Hematopoietic multipotent progenitor cell treated with erythropoietin and hydrocortisone succinate and interleukin-3 and kit ligand, for 15 days (in vitro differentiated cells): ENCODE results near the gene ERC1.

ENCODE experiments used
- DNase-seq: peaks from one replicate; pipeline ENCODE4 v3.0.0-alpha.2; 2015; ENCODE audit warnings: low spot score

Gene ERC1

DNA sequence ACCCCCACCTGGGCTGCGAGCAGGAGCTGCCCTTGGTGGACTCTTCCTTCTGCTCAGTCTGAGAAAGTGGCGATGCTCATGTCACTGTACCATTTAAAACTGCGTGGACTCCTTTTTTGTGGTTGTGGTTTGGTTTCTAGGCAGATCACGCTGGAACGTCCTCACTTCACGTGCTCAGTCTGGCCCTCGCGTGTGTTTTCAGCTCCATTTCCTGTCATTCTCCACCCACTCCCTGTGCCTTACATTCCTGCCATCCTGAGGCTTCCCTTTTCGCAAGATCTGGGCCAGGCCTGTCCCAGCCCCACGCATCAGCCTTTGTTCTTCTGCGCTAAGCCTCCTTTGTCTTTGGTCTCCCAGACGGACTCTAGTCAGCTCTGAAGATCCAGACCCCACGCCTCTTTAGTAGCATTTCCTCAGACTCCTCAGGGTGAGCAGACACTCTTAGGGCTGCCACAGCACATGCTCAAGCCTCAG, 497.9 kb downstream of the ERC1 start:
- DNase-seq, result no peak

- no peak for DNase-seq
Measured at GRCh38 chr12:1491983-1492697, 501.1 kb downstream of the ERC1 start.

DNA sequence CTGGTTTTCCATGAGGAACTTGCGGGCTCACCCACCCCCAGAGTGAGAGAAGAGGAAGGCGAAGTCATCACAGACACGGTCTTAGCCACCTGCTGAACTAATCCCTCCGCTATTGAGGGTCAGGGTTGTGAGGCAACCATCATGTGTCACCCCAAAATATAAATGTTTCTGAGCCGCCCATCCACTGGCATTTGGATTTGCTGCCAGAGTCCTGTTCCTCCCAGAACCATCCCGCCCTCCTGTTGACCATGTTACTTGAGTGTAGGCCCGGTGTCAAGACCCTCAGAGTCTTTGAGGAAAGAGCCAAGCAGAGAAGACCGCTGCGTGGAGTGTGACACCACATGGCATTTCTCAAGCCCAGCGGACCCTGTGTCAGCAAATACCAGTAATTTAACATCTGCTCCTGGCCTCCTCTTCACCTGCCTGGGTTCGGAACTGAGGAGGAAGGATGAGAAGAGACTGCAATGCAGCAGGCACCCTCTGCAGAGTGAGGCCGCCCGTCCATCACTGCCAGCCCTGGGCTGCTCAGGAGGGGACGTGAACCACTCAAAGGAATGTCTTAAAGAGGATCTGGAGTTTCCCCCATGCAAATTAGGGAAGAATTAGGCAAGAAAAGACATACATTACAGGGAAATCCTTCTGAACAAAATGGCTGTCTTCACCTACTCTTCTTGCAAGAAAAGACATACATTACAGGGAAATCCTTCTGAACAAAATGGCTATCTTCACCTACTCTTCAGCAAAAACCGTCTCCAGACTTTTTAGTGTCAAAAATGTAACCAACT, 502.9 kb downstream of the ERC1 start:
- no peak for DNase-seq

DNA sequence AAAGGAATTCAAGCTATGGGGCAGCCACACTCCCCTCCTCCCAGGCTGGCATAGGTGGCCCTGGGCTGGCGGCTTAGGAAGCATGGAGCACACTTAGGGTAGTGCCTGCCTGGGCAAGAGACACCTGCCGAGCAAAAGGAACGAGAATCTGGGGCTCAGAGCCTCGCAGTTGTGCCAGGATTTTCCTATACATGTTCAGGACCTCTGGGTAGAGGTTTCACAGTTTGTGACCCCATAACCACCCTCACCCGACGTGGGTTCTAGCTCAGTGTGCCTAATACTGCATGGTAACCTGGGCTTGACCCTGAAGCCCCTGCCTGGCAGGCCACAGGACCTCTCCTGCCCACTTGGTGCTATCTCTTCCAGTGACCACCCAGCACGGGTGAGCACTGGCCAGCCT, 503.8 kb downstream of the ERC1 start:
- no peak for DNase-seq

DNA sequence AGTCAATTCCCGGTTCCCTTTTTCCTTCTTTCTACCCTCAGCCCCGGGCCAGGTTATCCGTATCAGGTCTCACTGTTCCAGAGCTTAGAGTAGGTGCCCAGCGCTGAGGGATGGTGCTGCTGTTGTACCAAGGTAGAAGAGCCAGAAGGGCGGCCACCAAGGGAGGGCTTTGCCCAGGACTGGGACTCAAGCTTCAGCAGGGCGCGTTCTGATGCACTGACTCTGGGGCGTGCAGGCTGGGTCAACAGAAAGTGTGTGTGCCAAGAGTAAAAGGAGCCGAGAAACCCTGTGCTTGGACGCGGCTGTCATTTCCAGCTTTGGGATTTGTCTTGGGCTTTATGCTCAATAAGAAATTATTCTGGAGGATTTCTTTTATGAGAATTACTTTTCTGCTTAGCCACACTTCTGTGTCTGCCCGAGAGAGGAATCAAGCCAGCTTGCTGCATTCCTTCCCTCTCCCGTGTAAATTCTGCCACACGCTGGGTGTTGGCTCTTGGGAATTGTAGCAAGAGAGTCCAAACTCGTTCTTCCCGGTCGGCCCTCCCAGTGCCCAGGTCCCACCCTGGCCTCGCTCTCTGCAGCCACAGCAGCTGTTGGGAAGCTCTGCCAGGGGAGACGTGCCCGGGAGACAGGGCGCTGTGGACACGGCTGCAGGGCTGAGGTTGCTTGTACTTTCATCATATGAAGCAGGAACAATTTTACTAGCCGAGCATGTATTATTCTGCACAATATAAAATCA, 505.3 kb downstream of the ERC1 start:
- DNase-seq, result no peak

DNA sequence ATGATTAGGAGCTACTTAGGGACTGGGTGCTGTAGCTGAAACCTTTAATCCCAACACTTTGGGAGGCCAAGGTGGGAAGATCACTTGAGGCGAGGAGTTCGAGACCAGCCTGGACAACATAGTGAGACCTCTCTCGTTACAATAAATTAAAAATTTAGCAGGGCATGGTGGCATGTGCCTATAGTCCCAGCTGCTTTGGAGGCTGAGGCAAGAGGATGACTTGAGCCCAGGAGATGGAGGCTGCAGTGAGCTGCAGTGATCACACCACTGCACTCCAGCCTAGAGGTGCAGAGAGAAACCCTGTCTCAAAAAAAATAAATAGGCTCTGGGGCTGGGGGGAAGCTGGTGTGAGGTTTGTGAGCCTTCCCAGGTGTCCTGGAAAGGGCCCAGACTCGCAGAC, 506.1 kb downstream of the ERC1 start:
- no peak for DNase-seq

DNA sequence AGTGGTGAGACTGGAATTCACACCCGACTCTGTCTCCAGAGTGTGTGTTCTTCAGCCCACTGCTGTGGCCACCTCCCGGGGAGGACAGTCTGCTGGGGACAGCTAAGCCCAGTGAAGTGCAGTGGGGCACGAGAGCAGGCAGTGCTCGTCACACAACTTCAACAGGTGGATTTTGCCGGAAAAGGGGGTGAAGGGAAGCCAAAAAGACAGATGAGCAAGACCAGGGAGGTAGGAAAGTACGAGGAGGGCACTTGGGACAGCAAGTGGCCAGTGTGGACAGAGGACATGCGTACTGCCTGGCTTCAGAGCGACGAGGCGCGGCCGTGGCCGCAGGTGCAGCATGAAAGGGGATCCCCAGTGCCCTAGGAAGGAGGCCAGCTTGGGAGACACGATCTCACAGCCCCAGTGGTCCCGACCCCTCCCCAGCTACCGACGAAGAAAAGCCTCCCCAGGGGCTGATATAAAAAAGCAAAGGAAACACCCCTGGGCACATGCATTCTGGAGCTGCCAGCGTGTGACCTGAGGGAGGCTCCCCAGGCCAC, 507.2 kb downstream of the ERC1 start:
- DNase-seq, result no peak

DNA sequence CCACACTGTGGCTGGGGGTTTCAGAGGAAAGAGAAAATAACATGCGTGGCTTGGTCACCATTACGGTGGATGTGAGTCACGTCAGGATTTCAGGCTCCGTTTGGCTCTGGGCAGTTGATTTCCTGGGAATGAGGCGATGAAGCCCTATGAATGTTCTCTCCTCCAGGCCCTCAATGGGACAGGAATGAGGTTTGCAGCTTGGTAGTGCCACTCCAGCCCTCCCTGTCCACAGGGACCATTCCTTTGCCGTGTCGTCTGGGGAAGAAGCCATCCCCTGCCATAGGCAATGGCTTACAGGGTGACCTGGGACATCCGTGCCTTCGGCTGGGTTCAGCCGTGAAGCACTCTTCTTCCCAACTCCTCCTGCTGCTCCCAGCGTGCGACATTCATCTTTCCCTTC, 508.3 kb downstream of the ERC1 start:
- DNase-seq, result no peak

GRCh38 chr12:1500095-1500801, 509.2 kb downstream of the ERC1 start:
- no peak for DNase-seq

DNA sequence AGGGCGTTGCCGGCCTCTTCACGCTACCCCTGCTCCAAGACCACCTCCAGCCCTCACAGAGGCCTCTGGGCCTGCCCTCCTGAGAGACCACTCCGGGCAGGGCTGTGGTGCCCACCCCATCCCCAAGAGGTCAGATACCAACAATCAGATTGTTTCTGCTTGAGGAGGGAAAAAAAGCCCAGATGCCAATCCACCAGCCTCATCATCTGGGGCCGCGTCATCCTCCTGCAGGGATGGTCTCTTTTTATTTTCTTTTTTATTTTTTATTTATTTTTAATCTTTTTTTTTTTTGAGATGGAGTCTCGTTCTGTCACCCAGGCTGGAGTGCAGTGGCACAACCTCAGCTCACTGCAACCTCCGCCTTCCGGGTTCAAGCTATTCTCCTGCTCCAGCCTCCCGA, 510.0 kb downstream of the ERC1 start:
- no peak for DNase-seq

DNA sequence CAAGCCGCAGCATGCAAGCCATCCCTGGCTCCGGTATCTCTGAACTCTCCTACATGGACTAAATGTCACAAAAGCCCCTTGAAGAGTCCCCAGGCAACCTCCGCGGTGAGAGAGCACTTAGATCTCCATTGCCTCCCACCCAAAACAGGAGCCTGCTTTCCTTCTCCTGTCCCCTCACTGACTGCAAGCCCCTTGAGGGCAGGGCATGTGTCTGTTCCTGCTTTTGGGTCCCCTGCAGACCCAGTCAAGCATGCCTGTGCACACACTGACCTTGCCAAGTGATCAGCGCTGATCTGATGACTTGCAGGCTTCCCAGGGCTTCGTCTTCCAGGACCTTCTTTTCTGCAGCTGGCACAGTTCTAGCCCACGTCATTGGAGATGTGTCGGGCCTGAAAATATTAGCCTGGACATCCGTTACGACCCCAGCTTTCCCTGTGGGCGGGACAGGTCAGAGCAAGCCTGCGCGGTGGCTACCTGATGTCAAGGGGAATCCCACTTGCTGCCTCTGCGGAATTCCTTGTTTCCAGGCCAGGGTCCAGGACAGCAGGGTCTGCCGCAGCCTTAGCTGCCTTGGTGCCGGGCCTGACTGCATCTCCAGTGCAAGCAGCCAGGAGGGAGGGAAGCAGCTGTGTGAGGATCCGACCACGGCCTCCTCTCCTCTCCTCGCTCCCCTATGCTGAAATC, 510.8 kb downstream of the ERC1 start:
- no peak for DNase-seq

- DNase-seq, result no peak
Measured at GRCh38 chr12:1502379-1502720, 511.3 kb downstream of the ERC1 start.

DNA sequence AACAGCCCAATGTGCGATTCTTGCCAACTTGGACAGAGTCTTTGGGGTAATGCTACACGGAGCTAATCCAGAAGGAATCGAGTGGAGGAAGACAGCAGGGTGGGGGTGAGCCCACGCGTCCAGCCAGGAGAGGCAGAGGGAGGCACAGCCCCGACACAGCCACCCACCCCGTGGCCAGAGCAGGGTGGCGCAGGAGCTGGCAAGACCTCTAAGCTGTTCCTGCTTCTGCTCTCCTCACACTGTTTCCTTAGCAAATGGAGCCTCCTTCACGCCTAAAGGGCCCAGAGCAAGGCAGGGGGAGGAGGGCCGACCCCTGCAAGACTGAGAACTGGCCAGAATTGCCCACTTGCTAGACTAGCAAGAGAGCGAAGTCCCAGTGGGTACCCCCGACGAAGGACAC, 511.8 kb downstream of the ERC1 start:
- no peak for DNase-seq

DNA sequence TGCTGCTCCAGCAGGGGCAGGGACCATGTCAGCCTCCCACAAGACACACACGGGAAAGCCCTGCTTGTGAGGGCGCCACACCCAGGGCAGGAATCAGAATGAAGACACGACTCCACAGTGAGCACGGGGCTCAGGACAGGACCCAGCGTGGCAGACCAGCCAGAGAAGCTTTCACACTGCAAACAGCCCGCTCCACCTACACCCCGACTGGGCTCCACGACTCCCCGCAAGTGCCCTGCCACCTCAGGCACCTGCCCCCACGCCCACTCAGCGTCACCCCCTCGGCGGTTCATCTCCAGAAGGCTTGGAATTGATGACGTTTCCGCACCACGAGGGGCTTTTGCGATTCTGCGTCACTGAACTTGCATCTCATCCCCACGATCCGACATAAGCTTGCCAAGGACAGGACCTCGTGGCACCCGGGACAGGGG, 512.3 kb downstream of the ERC1 start:
- DNase-seq, result no peak

GRCh38 chr12:1504304-1504894, 513.4 kb downstream of the ERC1 start:
- no peak for DNase-seq

- no peak for DNase-seq
Measured at GRCh38 chr12:1504895-1505311, 513.9 kb downstream of the ERC1 start.

DNA sequence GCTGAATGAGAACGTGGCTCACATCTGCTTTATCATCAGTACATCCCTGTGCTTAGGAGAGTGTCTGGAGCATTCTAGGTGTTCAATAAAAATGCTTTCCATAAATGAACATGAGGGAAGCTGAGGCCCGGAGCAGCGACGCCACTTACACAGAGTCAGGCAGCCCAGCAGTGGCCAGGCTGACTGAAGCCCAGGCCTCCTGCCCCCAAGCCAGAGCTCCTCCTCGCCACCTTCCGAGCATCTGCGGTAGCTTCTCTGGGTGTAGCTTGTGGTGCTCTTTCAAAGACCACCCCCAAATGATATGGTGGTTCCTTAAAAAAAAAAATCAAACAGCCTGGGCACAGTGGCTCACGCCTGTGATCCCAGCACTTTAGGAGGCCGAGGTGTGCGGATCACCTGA, 514.6 kb downstream of the ERC1 start:
- no peak for DNase-seq

GRCh38 chr12:1507308-1507707, 516.3 kb downstream of the ERC1 start:
- no peak for DNase-seq

DNA sequence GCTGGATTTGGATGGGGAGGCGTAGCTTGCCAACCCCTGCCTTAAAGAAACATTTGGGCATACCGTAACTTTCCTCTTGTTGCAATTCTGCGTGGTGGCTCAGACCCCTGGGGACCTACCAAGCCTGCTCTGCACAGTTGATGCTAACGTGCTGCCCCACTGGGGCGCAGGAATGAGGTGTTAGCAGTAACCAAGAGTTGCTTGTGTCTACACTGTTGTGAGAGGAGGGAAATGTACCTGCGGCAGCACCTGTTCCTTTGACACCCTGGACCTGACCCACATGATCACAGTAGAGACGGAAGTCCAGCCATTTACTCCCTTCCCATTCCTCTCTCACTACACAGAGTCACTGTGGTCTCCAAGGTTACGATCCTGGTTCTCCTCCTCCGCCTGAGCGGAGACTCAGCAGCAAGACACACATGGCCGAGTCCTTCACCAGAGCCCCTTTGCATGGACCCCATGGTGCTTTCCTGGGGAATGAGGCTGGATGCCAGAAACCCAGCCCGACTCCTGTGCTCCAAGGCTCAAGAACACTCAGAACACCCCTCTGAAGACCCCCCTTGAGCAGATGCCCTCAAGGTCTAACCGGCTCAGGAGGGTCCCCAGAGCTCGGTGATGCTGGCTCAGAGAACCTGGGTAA, 518.5 kb downstream of the ERC1 start:
- no peak for DNase-seq

GRCh38 chr12:1510056-1510812, 519.2 kb downstream of the ERC1 start:
- DNase-seq, result no peak
